Muscle layer of duodenum (tissue), 2 donors: ENCODE results near the gene ZNF165.
A peak's percentile ranks its signal among the peaks of the same experiment; 100 is the strongest.
"Not testable (repeated sequence)": the region's sequence is repeated elsewhere in the genome, so short reads cannot be mapped to it uniquely, and the experiment has no call there.

Source experiments
- H3K27ac ChIP-seq: one replicate; pipeline ENCODE4 v1.7.0; 2013; ENCODE audit warnings: mild to moderate bottlenecking, low read length
- H3K27me3 ChIP-seq: one replicate; pipeline ENCODE4 v1.7.0; 2013; ENCODE audit warnings: low read depth, mild to moderate bottlenecking, control low read depth, low read length
- H3K36me3 ChIP-seq, 2 donors: one replicate each; pipeline ENCODE4 v1.7.0; 2013; ENCODE audit warnings: low read length in 2 of 2, control low read depth in 1 of 2, mild to moderate bottlenecking in 1 of 2; ENCODE audit not compliant: insufficient read depth in 2 of 2, control insufficient read depth in 1 of 2
- H3K4me1 ChIP-seq, 2 donors: one replicate each; pipeline ENCODE4 v1.7.0; 2013; ENCODE audit warnings: low read length in 2 of 2, mild to moderate bottlenecking in 2 of 2, control low read depth in 1 of 2, moderate library complexity in 1 of 2; ENCODE audit not compliant: insufficient read depth in 2 of 2, control insufficient read depth in 1 of 2
- H3K4me3 ChIP-seq, 2 donors: one replicate each; pipeline ENCODE4 v1.7.0; 2013; ENCODE audit warnings: low read length in 2 of 2, low read depth in 1 of 2, mild to moderate bottlenecking in 1 of 2
- H3K9me3 ChIP-seq, 2 donors: one replicate each; pipeline ENCODE4 v1.7.0; 2013; ENCODE audit warnings: low read length in 2 of 2, control low read depth in 1 of 2, mild to moderate bottlenecking in 1 of 2; ENCODE audit not compliant: control insufficient read depth in 1 of 2
- donor health status: healthy.

Gene ZNF165

GRCh38 chr6:28122283-28122682 lies 41.9 kb downstream of the ZNF165 start:
- Histone ChIP-seq H3K4me1 (peaks cover 0 to 20% of the 10 kb centered on the region in 2 donors), H3K36me3 (peaks cover 12 to 29% of the 10 kb centered on the region in 2 donors)
- not testable (repeated sequence) for H3K27me3 ChIP-seq, H3K27ac ChIP-seq, H3K4me3 ChIP-seq, H3K9me3 ChIP-seq

DNA sequence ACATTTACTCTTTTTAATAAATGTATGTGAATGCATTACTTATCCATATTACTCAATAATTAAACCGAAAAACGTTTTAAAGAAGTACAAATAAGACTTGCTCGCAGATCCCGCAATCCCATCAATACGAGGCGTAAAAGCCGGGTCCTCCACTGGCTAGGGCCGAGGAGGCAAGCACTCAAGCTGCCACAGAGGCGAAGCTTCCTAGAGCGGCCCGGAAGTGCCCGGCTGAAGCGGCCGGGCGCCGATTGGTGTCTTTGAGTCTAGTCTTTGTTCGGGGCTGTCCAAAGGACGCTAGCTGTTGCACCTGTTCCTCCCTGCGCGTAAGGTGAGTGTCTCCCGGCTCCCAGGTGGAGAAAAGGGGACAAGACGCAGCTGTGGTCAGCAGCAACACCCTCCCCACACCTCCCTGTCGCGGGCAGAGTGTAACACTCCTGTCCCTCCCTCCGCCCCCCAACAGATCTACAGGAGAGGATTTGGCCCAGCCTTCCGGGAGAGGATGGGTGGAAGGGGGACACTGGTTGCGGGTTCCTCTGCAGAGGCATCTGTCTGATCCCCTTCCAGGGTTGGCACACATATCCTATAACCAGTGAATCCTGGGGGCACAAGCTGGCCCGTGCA lies 44.1 kb downstream of the ZNF165 start, which contains the start of gene ZSCAN16:
Gene ZSCAN16 (plus strand): TSS at position 260 of the 621 bp plus-strand sequence. CDS start 835 bp downstream, outside the sequence.
- Histone ChIP-seq H3K36me3 (peaks cover 9 to 16% of the 10 kb centered on the region in 2 donors), H3K27ac (peak within 1 kb of the TSS; percentile 67), H3K27me3 (no peaks in the 10 kb centered on the region), H3K4me3 (peak within 1 kb of the TSS; percentile 84 to 86), H3K4me1 (peaks cover 0 to 20% of the 10 kb centered on the region in 2 donors), H3K9me3 (no peaks in the 10 kb centered on the region)

- H3K4me3 ChIP-seq: peak overlapping the region; percentile 84 to 86
- H3K4me1 ChIP-seq: peaks cover 0 to 20% of the 10 kb centered on the region in 2 donors
- H3K27me3 ChIP-seq: no peaks in the 10 kb centered on the region
- H3K9me3 ChIP-seq: no peaks in the 10 kb centered on the region
- peak overlapping the region; percentile 67 for H3K27ac ChIP-seq
- H3K36me3 ChIP-seq: peaks cover 9 to 21% of the 10 kb centered on the region in 2 donors
These were observed 44.6 kb downstream of the ZNF165 start for GRCh38 chr6:28124971-28125353.

DNA sequence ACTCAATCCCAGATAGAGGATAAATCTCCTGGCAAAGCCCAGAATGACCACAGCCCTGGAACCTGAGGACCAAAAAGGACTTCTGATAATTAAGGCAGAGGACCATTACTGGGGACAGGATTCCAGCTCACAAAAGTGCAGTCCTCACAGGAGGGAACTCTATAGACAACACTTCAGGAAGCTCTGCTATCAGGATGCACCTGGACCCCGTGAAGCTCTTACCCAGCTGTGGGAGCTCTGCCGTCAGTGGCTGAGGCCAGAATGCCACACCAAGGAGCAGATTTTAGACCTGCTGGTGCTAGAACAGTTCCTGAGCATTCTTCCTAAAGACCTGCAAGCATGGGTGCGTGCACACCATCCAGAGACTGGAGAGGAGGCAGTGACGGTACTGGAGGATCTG lies 45.0 kb downstream of the ZNF165 start:
- peak overlapping the region; percentile 84 to 86 for H3K4me3 ChIP-seq
- peaks cover 0 to 20% of the 10 kb centered on the region in 2 donors for H3K4me1 ChIP-seq

GRCh38 chr6:28134015-28134414 lies 53.6 kb downstream of the ZNF165 start:
- peaks cover 4 to 20% of the 10 kb centered on the region in 2 donors for H3K4me1 ChIP-seq
- peaks cover 0 to 8% of the 10 kb centered on the region in 2 donors for H3K36me3 ChIP-seq
- H3K27me3 ChIP-seq: no peaks in the 10 kb centered on the region
- H3K9me3 ChIP-seq: no peaks in the 10 kb centered on the region
- no peak overlapping the region for H3K27ac ChIP-seq
- no peak overlapping the region for H3K4me3 ChIP-seq

More for the DNA sequence above, 45.0 kb downstream of the ZNF165 start:
- H3K27ac ChIP-seq: no peak overlapping the region
- no peaks in the 10 kb centered on the region for H3K27me3 ChIP-seq
- H3K9me3 ChIP-seq: no peaks in the 10 kb centered on the region
- H3K36me3 ChIP-seq: peaks cover 5 to 17% of the 10 kb centered on the region in 2 donors

DNA sequence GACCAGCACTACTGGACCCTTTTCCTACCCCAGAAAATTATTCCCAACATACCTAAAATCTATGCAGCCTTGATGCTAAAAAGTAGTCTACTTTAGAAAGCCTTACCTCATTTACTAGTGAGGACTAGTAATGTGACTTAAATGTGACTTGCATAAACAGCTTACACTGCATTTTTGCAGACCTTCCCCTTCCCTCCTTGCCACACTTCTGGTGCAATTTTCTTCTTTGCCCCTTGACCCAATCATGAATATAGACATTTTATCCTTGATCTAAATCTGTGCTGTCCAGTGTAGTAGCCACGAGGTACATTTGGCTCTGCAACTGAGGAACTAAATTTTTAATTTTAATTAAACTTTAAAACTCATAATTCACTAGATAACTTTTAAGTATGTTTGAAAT lies 54.3 kb downstream of the ZNF165 start:
- peaks cover 4 to 20% of the 10 kb centered on the region in 2 donors for H3K4me1 ChIP-seq
- H3K9me3 ChIP-seq: no peaks in the 10 kb centered on the region
- H3K27ac ChIP-seq: no peak overlapping the region
- no peak overlapping the region for H3K4me3 ChIP-seq
- peaks cover 0 to 4% of the 10 kb centered on the region in 2 donors for H3K36me3 ChIP-seq
- H3K27me3 ChIP-seq: no peaks in the 10 kb centered on the region

DNA sequence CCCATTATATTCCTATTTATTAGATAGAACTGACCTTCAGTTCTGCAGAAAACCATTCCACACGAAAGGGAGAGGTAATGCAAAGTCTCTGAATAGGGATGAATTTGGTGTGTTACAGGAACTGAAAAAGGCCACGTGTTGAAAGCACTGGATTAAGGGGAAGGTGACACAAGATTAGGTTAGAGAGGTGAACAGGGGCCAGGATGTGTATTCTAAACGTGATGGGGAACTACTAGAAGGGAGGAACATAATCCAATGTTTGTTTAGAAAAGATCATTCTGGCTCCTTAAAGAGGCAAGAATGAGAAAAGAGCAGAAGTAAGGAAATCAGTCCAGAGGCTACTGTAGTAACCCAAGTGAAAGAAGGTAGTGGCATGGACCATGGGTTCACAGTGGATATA lies 55.0 kb downstream of the ZNF165 start:
- Histone ChIP-seq H3K4me3 (peak overlapping the region; percentile 83 to 96), H3K27me3 (no peaks in the 10 kb centered on the region), H3K9me3 (no peaks in the 10 kb centered on the region), H3K4me1 (peaks cover 4 to 20% of the 10 kb centered on the region in 2 donors), H3K36me3 (no peaks in the 10 kb centered on the region), H3K27ac (peak overlapping the region; percentile 1)

- Histone ChIP-seq H3K4me3 (peak overlapping the region; percentile 83 to 96), H3K27ac (peak overlapping the region; percentile 95), H3K36me3 (no peaks in the 10 kb centered on the region), H3K4me1 (peaks cover 4 to 20% of the 10 kb centered on the region in 2 donors), H3K27me3 (no peaks in the 10 kb centered on the region), H3K9me3 (no peaks in the 10 kb centered on the region)
These were observed 56.5 kb downstream of the ZNF165 start for GRCh38 chr6:28136585-28137504.

DNA sequence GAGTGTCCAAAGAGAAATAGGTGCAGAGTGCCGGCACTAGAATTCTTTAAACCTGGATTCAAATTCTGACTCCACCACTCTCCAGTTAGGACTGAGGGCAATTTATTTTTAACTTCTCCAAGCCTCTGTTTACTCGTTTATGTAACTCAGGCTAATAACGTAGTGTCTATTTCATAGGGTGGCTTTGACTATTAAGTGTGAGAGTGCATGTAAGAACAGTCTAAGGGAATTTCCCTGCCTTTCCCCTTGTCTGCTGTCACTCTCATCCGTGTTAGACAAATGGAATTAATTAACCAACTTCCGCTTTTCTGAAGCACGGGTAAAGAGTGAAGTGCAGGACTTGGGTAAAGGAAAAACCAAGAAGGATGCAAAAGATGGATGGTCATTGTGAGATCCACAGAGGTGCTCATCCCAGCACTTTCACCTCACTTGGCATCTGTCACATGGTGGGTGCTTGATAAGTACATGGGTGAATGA lies 57.2 kb downstream of the ZNF165 start:
- H3K4me3 ChIP-seq: peak overlapping the region; percentile 83 to 96
- H3K9me3 ChIP-seq: no peaks in the 10 kb centered on the region
- H3K4me1 ChIP-seq: peaks cover 7 to 23% of the 10 kb centered on the region in 2 donors
- no peaks in the 10 kb centered on the region for H3K36me3 ChIP-seq
- no peaks in the 10 kb centered on the region for H3K27me3 ChIP-seq
- peak overlapping the region; percentile 95 for H3K27ac ChIP-seq
